ENCODE data around the gene APBA1. TPM values are rescaled to one million over a fixed set of nuclear protein-coding genes. Genes with fewer than 3 reads are reported as not detected.

APBA1 gene
- total and polyA plus RNA-seq, 2 of the 8 experiments (the other 6 are each of a cell fraction or from before 2014, with no cell fraction given): 0.36 to 0.60 TPM

- no peak overlapping the region for H2BK20ac ChIP-seq (ENCODE audit: low read length)
- no peak overlapping the region for H3K27ac ChIP-seq (ENCODE audit: low read depth, low read length)
- H3K9ac ChIP-seq (replicated peaks in 1 of 4; ENCODE audit: extremely low read depth in 1 of 4, low read depth in 3 of 4, low read length in 3 of 4): no peak overlapping the region
- H2BK15ac ChIP-seq (ENCODE audit: low read length): no peak overlapping the region
- no peak overlapping the region for H3K14ac ChIP-seq (ENCODE audit: insufficient read length)
- H3K79me2 ChIP-seq (ENCODE audit: control insufficient read depth in 1 of 2, insufficient read depth in 2 of 2, low read length in 2 of 2): no peaks in the 10 kb centered on the region
- H3K23me2 ChIP-seq (ENCODE audit: low read depth, low read length): no peaks in the 10 kb centered on the region
- H3K23ac ChIP-seq (ENCODE audit: insufficient read length): no peak overlapping the region
- no peak overlapping the region for H3K4me3 ChIP-seq (ENCODE audit: extremely low read depth in 1 of 4, insufficient read depth in 2 of 4, low read depth in 3 of 4, low read length in 4 of 4)
- peaks cover 5 to 10% of the 10 kb centered on the region in 2 experiments; a peak in 2 of 4 replicates for H3K9me3 ChIP-seq (ENCODE audit: insufficient read depth in 2 of 2, low read depth in 1 of 2, low read length in 1 of 2)
- DNase-seq (ENCODE audit: low read depth in 1 of 2, low spot score in 2 of 2): peak in 1 of 2 experiments; percentile 24
- 86% methylated on average over 10 of the region's 10 CpGs; no CpG with 5 or more reads in 1 of the 2 experiments for WGBS, 2 experiments (ENCODE audit: extremely low coverage in 1 of 2, insufficient coverage in 1 of 2, insufficient read length in 1 of 2, insufficient replicate concordance in 2 of 2, low coverage in 1 of 2, low lambda C conversion rate in 2 of 2, missing lambda C conversion rate in 1 of 2)
- no peaks in the 10 kb centered on the region for H3K79me1 ChIP-seq (ENCODE audit: low read depth, low read length)
- H3K4me2 ChIP-seq (ENCODE audit: insufficient read depth in 1 of 2, low read depth in 2 of 2, low read length in 2 of 2): no peak overlapping the region
- no peaks in the 10 kb centered on the region for H3K36me3 ChIP-seq (ENCODE audit: control insufficient read depth in 2 of 4, insufficient read depth in 4 of 4, low read length in 3 of 4)
- no peak overlapping the region for H3K18ac ChIP-seq (ENCODE audit: extremely low read depth, low read length)
- no peak overlapping the region for H2BK120ac ChIP-seq (replicated peaks; ENCODE audit: low read depth, low read length)
- H4K8ac ChIP-seq (ENCODE audit: extremely low read depth, insufficient read depth, low read length): no peak overlapping the region
- H2AFZ ChIP-seq (ENCODE audit: low read length): no peak overlapping the region
- H3K27me3 ChIP-seq (replicated peaks in 1 of 4; ENCODE audit: control insufficient read depth in 3 of 4, extremely low read depth in 1 of 4, insufficient read depth in 3 of 4, low read length in 3 of 4): no peaks in the 10 kb centered on the region
- no peak overlapping the region for H2AK5ac ChIP-seq (ENCODE audit: low read depth, low read length)
- no peak overlapping the region for H4K5ac ChIP-seq (ENCODE audit: insufficient read length, low read depth, low read length)
- ChIA-PET POLR2A (ENCODE audit: partially characterized antibody) (no interaction called here), CTCF (ENCODE audit: partially characterized antibody) (interaction anchor here (0.9 to 11.6 kb wide), 17 partner anchors 8 to 693 kb away, joined by 3 to 246 read pairs (median 7); partner anchors contain the start of gene APBA1)
- H3K4me1 ChIP-seq (replicated peaks in 1 of 4; ENCODE audit: control insufficient read depth in 3 of 4, insufficient read depth in 4 of 4, low read length in 3 of 4): no peaks in the 10 kb centered on the region
- no peak overlapping the region for H2BK12ac ChIP-seq (ENCODE audit: low read depth, low read length)
- no peak for FAIRE-seq
- H4K20me1 ChIP-seq (replicated peaks in 1 of 2; ENCODE audit: control insufficient read depth in 1 of 2, insufficient read depth in 2 of 2, low read length in 2 of 2): no peaks in the 10 kb centered on the region
- H3K56ac ChIP-seq (replicated peaks; ENCODE audit: insufficient read length, low read depth, low read length): no peak overlapping the region
- no peak overlapping the region for H2BK5ac ChIP-seq (ENCODE audit: low read depth, low read length)
- H3K4ac ChIP-seq (replicated peaks; ENCODE audit: insufficient read length, low read depth, low read length): no peak overlapping the region
- H4K91ac ChIP-seq (replicated peaks; ENCODE audit: insufficient read length, low read length): no peak overlapping the region
- TF ChIP-seq SP1 (IDR thresholded peaks at IDR 0.05; ENCODE audit: low read depth, low read length): no peak
- no peak for TF ChIP-seq RXRA (IDR thresholded peaks at IDR 0.05; ENCODE audit: insufficient read depth, low read depth, low read length)
- TF ChIP-seq USF2 (IDR thresholded peaks at IDR 0.05; ENCODE audit: low read length): no peak
- TF ChIP-seq CTBP2 (IDR thresholded peaks at IDR 0.05; ENCODE audit: borderline replicate concordance, insufficient read depth, insufficient read length, low read length): no peak
- TF ChIP-seq RNF2 (IDR thresholded peaks at IDR 0.05; ENCODE audit: borderline replicate concordance, low read depth, low read length, missing control alignments, poor library complexity, severe bottlenecking): no peak
- TF ChIP-seq POLR2AphosphoS5 (IDR thresholded peaks at IDR 0.05; ENCODE audit: low read depth, low read length): no peak
- no peak for TF ChIP-seq ZNF274 (IDR thresholded peaks at IDR 0.05; ENCODE audit: borderline replicate concordance, extremely low read depth, low read length)
- no peak for TF ChIP-seq CEBPB (IDR thresholded peaks at IDR 0.05; ENCODE audit: low read depth, low read length)
- no peak for TF ChIP-seq SP2 (IDR thresholded peaks at IDR 0.05; ENCODE audit: low read length)
- TF ChIP-seq CHD1 (IDR thresholded peaks at IDR 0.05; ENCODE audit: low read depth, low read length): no peak
Observed at GRCh38 chr9:69420611-69421270, 251.4 kb downstream of the APBA1 start.

Data from H1 (cell line).